Measurements from ENCODE around the gene SERPIND1.

Gene SERPIND1, protein sequence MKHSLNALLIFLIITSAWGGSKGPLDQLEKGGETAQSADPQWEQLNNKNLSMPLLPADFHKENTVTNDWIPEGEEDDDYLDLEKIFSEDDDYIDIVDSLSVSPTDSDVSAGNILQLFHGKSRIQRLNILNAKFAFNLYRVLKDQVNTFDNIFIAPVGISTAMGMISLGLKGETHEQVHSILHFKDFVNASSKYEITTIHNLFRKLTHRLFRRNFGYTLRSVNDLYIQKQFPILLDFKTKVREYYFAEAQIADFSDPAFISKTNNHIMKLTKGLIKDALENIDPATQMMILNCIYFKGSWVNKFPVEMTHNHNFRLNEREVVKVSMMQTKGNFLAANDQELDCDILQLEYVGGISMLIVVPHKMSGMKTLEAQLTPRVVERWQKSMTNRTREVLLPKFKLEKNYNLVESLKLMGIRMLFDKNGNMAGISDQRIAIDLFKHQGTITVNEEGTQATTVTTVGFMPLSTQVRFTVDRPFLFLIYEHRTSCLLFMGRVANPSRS

DNA sequence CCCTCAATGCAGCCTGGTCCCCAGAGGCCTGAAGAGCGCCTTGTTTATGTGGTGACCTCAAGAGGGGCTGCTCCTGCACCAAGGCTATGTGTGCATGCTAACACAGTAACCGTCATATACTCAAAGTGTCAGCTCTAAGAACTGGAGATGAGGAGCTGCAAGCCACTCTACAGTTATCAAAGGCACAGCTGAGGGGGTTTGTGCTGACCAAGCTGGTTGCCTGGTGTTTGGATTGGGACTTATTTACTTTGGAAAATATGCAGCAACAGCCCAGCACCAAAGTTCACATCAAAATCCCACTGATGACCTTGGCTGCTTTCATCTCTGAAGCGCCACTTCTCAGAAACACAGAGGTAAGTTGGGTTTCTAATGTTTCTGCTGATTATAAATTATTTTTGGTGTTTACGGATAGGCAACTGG lies at the start of gene SERPIND1:
SERPIND1 (plus strand) TSS at position 321 of the 420 bp plus-strand sequence. CDS start 5,200 bp downstream, outside the sequence.
- H3K4me3 ChIP-seq (replicated peaks; ENCODE audit: low read depth, low read length), result no peak within 1 kb of the TSS
- TF ChIP-seq, protein P1, sequence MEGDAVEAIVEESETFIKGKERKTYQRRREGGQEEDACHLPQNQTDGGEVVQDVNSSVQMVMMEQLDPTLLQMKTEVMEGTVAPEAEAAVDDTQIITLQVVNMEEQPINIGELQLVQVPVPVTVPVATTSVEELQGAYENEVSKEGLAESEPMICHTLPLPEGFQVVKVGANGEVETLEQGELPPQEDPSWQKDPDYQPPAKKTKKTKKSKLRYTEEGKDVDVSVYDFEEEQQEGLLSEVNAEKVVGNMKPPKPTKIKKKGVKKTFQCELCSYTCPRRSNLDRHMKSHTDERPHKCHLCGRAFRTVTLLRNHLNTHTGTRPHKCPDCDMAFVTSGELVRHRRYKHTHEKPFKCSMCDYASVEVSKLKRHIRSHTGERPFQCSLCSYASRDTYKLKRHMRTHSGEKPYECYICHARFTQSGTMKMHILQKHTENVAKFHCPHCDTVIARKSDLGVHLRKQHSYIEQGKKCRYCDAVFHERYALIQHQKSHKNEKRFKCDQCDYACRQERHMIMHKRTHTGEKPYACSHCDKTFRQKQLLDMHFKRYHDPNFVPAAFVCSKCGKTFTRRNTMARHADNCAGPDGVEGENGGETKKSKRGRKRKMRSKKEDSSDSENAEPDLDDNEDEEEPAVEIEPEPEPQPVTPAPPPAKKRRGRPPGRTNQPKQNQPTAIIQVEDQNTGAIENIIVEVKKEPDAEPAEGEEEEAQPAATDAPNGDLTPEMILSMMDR (IDR thresholded peaks at IDR 0.05; ENCODE audit: low read length, missing control alignments), result no peak
- no peak for DNase-seq (ENCODE audit: low read depth)

DNA sequence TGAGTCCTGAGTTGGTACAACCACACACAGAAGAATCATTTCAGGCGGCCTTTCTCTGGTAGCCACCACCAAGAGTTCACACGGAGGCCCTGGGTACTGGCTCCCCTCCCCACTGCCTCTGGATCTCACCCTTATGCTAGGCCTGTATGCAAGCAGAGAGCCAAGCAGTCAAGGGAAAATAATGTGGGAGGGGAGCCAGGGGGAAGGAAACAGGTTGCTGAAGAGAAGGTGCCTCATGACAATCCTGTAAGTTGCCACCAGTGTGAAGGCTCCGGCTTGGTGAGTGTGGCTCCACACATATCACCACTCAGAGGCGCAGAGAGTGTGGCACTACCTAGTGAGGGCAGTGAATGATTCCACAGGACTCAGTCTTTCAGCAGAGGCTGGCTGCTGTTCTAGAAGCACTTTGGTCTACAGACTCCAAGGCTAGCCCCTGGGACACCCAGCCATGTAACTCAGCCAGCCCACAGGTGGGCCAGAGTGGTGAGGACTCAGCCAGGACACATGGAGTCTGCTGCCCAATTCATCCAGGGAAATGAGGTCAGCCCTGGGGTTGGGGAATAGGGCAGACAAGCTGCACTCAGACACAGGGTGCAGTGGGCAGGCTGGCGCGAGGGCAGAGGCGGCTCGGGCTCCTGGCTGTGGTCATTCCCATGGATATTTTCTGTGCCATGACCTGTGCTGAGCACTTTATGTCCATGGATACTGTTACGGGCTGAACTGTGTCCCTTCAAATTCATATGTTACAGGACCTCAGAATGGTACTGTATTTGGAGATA lies 49.0 kb upstream of the SERPIND1 start:
- no peak for DNase-seq (ENCODE audit: low read depth)
- TF ChIP-seq, protein P1 (IDR thresholded peaks at IDR 0.05; ENCODE audit: low read length, missing control alignments), result no peak
- no peak overlapping the region for H3K4me3 ChIP-seq (replicated peaks; ENCODE audit: low read depth, low read length)

DNA sequence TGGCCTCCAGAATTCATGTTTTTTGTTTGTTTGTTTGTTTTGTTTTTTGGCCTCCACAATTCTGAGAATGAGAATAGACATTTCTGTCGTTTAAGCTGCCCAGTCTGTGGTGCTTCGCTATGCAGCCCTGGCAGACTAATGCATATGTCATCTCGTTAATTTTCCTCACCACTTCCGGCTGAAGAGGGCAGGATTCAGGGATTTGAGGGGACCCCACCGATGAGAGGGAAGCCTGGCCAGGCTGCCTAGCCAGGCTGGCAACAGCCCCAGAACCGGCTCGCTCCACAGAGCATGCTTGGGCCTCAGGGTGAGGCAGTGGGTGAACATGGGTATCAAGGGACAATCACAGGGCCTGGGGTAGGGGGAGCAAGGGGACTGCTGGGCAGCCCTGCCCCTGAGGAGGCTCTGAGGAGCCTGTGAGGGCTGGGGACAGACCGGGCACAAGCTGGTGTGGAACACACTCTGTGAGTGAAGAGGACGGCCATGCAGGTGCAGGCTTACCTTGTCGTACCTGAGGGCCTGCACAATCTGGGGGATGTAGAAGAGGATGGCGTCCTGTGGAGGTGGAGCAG lies 47.8 kb upstream of the SERPIND1 start:
- TF ChIP-seq, protein P1 (IDR thresholded peaks at IDR 0.05; ENCODE audit: low read length, missing control alignments), result no peak
- no peak overlapping the region for H3K4me3 ChIP-seq (replicated peaks; ENCODE audit: low read depth, low read length)
- no peak for DNase-seq (ENCODE audit: low read depth)

DNA sequence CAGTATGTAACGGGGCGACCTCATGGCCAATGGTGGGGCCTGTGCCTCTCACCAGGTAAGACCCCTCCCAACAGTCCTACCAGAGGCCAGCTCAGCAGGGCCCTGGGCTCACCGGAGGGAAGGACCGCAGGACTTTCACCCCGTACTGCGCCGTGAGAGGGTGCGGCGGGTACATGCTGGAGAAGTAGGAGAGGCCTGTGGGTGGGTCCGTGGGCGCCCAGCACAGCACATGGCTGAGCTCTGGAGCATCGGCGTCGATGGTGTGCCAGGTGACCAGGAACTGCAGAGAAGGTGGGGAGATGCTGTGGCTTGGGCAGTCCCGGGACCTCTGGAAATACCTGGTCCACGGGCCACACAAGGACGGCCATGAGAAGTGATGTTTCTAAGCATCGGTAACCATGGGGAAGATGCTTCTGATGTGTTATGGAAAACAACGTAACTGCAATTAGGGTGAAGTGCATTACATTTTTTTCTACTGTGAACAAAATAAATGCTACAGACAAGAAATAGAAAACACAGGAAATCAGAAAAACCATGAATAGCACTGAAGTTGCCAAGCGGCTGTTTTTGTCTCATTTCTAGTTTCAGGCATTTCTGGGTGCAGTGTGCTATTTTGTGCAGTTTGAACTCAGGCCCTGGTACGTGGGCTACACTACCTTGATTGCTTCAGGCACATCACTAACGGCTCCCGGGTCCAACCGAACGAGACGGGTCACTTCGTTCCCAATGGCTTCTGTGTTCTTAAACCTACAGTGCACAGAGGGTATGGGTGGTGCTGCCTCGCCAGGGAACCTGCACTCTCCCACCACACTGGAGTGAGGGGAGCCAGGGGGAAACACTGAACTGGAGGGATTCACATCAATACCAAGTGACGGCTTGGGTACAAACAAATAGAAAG lies 46.5 kb upstream of the SERPIND1 start:
- no peak for DNase-seq (ENCODE audit: low read depth)
- H3K4me3 ChIP-seq (replicated peaks; ENCODE audit: low read depth, low read length), result no peak overlapping the region
- TF ChIP-seq, protein P1 (IDR thresholded peaks at IDR 0.05; ENCODE audit: low read length, missing control alignments), result no peak

DNA sequence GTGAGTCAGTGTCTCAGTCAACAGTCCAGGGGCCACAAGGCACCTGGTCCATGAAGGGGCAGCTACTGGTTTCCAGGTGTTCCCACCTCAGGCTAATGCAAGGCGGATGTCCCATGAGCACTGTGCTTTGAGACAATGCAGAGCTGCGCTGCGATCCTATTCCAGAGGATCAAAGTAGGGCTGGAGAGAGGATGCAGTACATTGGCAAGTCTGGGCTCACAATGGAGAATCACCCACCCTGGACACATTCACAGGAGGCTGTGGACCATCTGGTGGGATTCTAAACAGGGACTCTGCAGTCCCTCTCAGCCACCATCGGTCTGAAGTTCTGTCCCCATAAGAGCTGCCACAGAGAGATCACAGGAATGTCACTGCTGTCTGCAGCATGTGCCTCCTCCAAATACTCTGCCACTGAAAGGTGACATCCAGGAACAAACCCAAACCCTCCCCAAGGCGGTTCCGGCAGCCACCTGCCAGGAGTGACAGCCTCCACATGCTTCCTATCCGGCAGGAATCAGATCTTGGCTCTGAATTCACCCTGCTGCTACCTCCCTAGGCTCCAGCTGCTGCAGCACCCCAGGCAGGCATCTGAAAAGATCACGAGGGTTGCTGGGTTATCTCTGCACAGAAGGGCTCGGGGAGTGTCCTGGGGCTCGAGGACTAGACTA lies 45.3 kb upstream of the SERPIND1 start:
- no peak for DNase-seq (ENCODE audit: low read depth)
- TF ChIP-seq, protein P1 (IDR thresholded peaks at IDR 0.05; ENCODE audit: low read length, missing control alignments), result no peak
- H3K4me3 ChIP-seq (replicated peaks; ENCODE audit: low read depth, low read length), result no peak overlapping the region

Data from fibroblast of pulmonary artery (primary cell).